Lower leg skin (tissue), 4 donors: ENCODE data around the gene USP10. TPM values are rescaled to one million over a fixed set of nuclear protein-coding genes. Genes with fewer than 3 reads are reported as not detected.

Source experiments
- DNase-seq, 2 donors: peaks; one replicate each; pipeline ENCODE4 v3.0.0-alpha.2; 2019; ENCODE audit warnings: low spot score in 2 of 2
- H3K4me3 ChIP-seq: fragments of 200-600 bp; sonication (generic); 2 replicates; pipeline ENCODE4 v1.5.1; 2017; ENCODE audit warnings: mild to moderate bottlenecking, low read depth; ENCODE audit not compliant: poor library complexity, severe bottlenecking
- POLR2A ChIP-seq, 2 donors: fragments of 450-650 bp; IDR thresholded peaks; one replicate each; pipeline ENCODE4 v1.6.1; 2016 to 2017; ENCODE audit warnings: antibody characterized with exemption in 2 of 2, mild to moderate bottlenecking in 1 of 2, moderate library complexity in 1 of 2
- WGBS, 2 donors: methylation state at CpG; one replicate each; pipeline ENCODE4 v1.1.5; 2018; 5-methylcytosine and 5-hydroxymethylcytosine counted together
- intact Hi-C: fragments of 100-400 bp; cut with DNase I; formaldehyde crosslinking; loops from one replicate; pipeline ENCODE4 v1.15.0; 2023; ENCODE audit warnings: low total_unique reads
- total RNA-seq, 4 donors: library from RNA; depleted of rRNA; stranded (reverse); fragments of >200 nt; gene quantifications; one replicate each; pipeline ENCODE4 v1.1.0, GENCODE V29; 2016
- TF ChIP-seq, protein P1 (sequence below), 3 donors: fragments of 450-650 bp; IDR thresholded peaks; one replicate each; pipeline ENCODE4 v1.5.1; 2016; ENCODE audit warnings: antibody characterized with exemption in 3 of 3, mild to moderate bottlenecking in 3 of 3, moderate library complexity in 2 of 3

Gene USP10
- total RNA-seq, 4 donors from 2014 or later = 54.3 to 69.0 (median 60.7) TPM

DNA sequence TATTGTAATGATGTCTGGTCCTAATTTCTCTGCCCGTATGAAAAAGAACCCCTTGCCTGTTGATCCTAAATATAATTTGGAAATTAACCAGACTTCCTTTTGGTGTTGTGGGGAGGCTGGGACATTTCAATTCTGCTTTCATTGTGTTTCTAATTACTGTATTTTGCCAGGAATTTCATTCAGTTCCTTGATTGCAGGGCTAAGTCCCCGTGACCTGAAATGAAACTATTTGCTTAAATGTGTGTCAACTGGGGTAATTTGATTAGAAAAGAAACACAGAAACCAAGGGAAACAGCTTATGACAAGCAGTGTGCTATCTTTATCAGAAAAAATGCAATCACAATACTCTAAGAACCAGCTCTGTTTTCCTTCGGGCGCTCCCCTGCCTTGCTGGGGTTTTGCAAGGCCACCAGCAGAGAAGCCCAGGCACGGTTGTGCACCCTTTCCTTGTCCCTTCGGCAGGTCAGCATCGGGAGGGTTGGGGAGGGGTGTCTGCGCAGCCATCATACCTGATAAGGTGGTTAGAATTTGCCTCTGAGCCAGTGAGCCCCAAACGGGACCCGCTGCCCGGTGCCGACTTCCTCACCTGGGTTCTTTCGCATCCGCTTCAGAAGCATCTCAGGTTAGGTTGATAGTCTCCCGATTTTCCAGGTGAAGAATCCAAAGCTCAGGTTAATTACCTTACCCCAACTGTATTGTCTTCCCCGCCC is 32.0 kb upstream of the USP10 start:
- 81 to 83% methylated on average over 16 of the region's 16 CpGs for WGBS, 2 donors
- TF ChIP-seq POLR2A (IDR thresholded peaks at IDR 0.05) = no peak
- TF ChIP-seq, protein P1, sequence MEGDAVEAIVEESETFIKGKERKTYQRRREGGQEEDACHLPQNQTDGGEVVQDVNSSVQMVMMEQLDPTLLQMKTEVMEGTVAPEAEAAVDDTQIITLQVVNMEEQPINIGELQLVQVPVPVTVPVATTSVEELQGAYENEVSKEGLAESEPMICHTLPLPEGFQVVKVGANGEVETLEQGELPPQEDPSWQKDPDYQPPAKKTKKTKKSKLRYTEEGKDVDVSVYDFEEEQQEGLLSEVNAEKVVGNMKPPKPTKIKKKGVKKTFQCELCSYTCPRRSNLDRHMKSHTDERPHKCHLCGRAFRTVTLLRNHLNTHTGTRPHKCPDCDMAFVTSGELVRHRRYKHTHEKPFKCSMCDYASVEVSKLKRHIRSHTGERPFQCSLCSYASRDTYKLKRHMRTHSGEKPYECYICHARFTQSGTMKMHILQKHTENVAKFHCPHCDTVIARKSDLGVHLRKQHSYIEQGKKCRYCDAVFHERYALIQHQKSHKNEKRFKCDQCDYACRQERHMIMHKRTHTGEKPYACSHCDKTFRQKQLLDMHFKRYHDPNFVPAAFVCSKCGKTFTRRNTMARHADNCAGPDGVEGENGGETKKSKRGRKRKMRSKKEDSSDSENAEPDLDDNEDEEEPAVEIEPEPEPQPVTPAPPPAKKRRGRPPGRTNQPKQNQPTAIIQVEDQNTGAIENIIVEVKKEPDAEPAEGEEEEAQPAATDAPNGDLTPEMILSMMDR (IDR thresholded peaks at IDR 0.05) = no peak
- DNase-seq = no peak

DNA sequence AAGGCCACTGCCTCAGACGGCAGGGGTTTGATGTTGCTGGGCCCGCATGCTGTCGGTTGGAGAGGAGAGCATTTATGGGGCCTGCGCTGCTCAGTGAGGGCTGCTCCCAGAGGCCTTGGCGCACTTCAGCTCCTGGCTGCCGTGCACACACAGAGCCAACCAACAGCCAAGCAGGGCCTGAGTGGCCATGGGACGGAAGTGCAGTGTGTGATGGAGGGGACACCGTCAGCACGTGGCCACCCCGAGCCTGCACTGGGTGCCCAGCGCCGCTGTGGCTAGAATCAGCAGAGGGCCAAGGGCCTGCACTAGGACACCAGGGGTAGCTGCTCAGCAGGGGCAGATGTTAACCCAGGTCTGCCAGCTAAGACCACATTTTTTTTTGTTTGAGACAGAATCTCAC is 29.7 kb upstream of the USP10 start:
- 80 to 91% methylated on average over 12 of the region's 12 CpGs for WGBS, 2 donors
- intact Hi-C loops = loop anchor here (10.0 kb wide), 1 partner anchor 55 kb away; no protein-coding TSS in a partner anchor
- no peak for TF ChIP-seq POLR2A (IDR thresholded peaks at IDR 0.05)
- TF ChIP-seq, protein P1 (IDR thresholded peaks at IDR 0.05) = no peak
- no peak overlapping the region for H3K4me3 ChIP-seq
- no peak for DNase-seq

More for the DNA sequence above, 32.0 kb upstream of the USP10 start:
- intact Hi-C loops = no loop called here
- no peak overlapping the region for H3K4me3 ChIP-seq

DNA sequence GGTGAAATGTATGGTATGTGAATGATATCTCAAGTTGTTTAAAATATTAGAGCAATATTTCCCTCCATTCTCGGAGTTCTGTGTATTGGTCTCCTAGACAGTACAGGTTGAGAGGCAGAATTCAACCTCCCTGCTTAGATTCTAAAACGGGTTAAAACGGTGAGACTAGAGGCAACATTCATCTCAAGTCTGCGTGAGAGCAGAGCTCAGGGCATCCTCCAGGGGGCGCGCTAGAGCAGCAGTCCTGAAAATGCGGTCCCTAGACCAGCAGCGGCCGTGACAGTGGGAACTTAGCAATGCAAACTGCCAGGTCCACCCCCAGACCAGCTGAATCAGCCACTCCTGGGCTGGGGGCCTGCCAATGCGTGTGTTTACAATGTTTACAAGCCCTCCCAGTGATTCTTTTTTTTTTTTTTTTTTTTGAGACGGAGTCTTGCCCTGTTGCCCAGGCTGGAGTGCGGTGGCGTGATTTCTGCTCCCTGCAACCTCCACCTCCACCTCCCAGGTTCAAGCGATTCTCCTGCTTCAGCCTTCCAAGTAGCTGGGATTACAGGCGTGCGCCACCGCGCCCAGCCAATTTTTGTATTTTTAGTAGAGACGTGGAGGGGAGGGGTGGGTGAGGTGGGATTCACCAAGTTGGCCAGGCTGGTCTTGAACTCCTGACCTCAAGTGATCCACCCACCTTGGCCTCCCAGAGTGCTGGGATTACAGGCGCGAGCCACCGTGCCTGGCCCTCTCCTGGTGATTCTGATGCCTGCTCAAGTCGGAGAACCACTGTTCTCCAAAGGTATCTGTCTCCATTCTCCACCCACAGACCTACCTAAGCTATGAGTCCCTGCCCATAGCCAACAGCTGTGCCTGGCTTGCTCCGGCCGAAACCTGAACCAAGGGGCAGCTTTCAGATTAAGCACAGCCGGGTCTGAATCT is 27.3 kb upstream of the USP10 start:
- intact Hi-C loops = loop anchor here (10.0 kb wide), 1 partner anchor 52 kb away; no protein-coding TSS in a partner anchor
- TF ChIP-seq, protein P1 (IDR thresholded peaks at IDR 0.05) = peak in 1 of 3 donors; percentile 36
- TF ChIP-seq POLR2A (IDR thresholded peaks at IDR 0.05) = no peak
- DNase-seq = peak; percentile 55 to 95
- 57 to 60% methylated on average over 26 of the region's 26 CpGs for WGBS, 2 donors
- H3K4me3 ChIP-seq = no peak overlapping the region

DNA sequence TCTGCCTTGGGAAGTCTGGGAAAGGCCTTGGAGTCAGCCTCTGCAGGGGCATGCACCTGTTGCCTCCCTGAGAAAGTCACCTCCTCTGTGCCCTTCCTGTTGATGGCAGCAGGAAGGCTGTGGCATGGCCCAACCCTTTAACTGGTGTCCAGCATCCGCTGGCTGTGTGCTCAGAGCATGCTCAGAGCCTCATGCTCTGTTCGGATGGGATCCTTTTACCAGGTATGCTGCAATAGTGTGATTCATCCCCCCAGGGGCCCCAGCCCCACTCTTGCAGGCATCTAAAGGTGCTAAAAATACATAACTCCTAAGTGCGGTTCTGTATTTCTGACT is 26.6 kb upstream of the USP10 start:
- TF ChIP-seq POLR2A (IDR thresholded peaks at IDR 0.05) = no peak
- TF ChIP-seq, protein P1 (IDR thresholded peaks at IDR 0.05) = no peak
- H3K4me3 ChIP-seq = no peak overlapping the region
- 80 to 92% methylated on average over 3 of the region's 3 CpGs for WGBS, 2 donors
- DNase-seq = no peak
- intact Hi-C loops = loop anchor here (10.0 kb wide), 1 partner anchor 52 kb away; no protein-coding TSS in a partner anchor

DNA sequence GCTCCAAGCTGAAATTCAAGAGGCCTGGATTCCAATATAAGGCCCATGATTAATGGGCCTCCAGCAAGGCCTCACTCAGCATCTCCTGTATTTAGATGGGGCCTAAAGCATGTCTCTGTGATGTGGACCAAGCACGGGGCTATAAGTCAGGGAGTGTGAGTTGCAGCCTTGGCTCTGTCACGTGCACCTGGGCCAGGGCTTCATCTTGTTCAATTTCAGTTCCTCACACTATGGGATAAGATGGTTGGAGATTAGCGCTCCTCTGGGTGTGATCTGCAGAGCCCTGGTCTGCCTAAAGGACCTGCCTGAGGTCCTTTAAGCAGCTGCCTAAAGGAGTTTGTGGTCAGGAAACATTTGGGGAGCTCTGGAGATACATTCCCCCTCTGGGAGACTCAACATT is 26.2 kb upstream of the USP10 start:
- intact Hi-C loops = loop anchor here (10.0 kb wide), 1 partner anchor 51 kb away; no protein-coding TSS in a partner anchor
- DNase-seq = no peak
- 83 to 89% methylated on average over 3 of the region's 3 CpGs for WGBS, 2 donors
- no peak overlapping the region for H3K4me3 ChIP-seq
- TF ChIP-seq, protein P1 (IDR thresholded peaks at IDR 0.05) = no peak
- no peak for TF ChIP-seq POLR2A (IDR thresholded peaks at IDR 0.05)
